ENCODE data around the gene KCNC3. TPM values are rescaled to one million over a fixed set of nuclear protein-coding genes. Genes with fewer than 3 reads are reported as not detected.
A peak's percentile ranks its signal among the peaks of the same experiment; 100 is the strongest.

Gene KCNC3
- total RNA-seq, 1 experiment from 2014 or later = 5.3 TPM

- Mint-ChIP-seq H3K36me3 (ENCODE audit: insufficient read depth, unreplicated experiment) (peaks cover 55% of the 10 kb centered on the region), H3K9me3 (ENCODE audit: low read depth, unreplicated experiment) (peaks cover 5% of the 10 kb centered on the region), H3K4me3 (ENCODE audit: low read depth, unreplicated experiment) (peak overlapping the region; percentile 60), H3K27me3 (ENCODE audit: unreplicated experiment) (peaks cover 69% of the 10 kb centered on the region), H3K4me1 (ENCODE audit: low read depth, unreplicated experiment) (peaks cover 54% of the 10 kb centered on the region), H3K27ac (ENCODE audit: unreplicated experiment) (no peak overlapping the region)
- CTCF ChIA-PET = interaction anchor here (0.6 to 1.2 kb wide), 15 partner anchors 26 to 1201 kb away, joined by 3 to 7 read pairs (median 4); no protein-coding TSS in a partner anchor
- peak; percentile 50 for DNase-seq
- intact Hi-C loops (cut with micrococcal nuclease; ENCODE audit: unreplicated experiment) = no loop called here
- no peak for TF ChIP-seq CTCF (IDR thresholded peaks at IDR 0.05; ENCODE audit: unreplicated experiment)
- BruUV-seq (replicated peaks) = no TSS peak
Measured at GRCh38 chr19:50328224-50328872, 829 bp downstream of the KCNC3 start.

GRCh38 chr19:50327461-50328223 is 1.5 kb downstream of the KCNC3 start:
- H3K9me3 Mint-ChIP-seq (ENCODE audit: low read depth, unreplicated experiment) = peaks cover 5% of the 10 kb centered on the region
- H3K4me1 Mint-ChIP-seq (ENCODE audit: low read depth, unreplicated experiment) = peaks cover 47% of the 10 kb centered on the region
- peaks cover 62% of the 10 kb centered on the region for H3K27me3 Mint-ChIP-seq (ENCODE audit: unreplicated experiment)
- TSS peak; percentile 40 for BruUV-seq (replicated peaks)
- TF ChIP-seq CTCF (IDR thresholded peaks at IDR 0.05; ENCODE audit: unreplicated experiment) = no peak
- intact Hi-C loops (cut with micrococcal nuclease; ENCODE audit: unreplicated experiment) = no loop called here
- peak overlapping the region; percentile 11 for H3K27ac Mint-ChIP-seq (ENCODE audit: unreplicated experiment)
- CTCF ChIA-PET = interaction anchor here (0.6 to 1.2 kb wide), 4 partner anchors 30 to 163 kb away, joined by 3 to 4 read pairs (median 4); no protein-coding TSS in a partner anchor
- peaks cover 48% of the 10 kb centered on the region for H3K36me3 Mint-ChIP-seq (ENCODE audit: insufficient read depth, unreplicated experiment)
- H3K4me3 Mint-ChIP-seq (ENCODE audit: low read depth, unreplicated experiment) = peak overlapping the region; percentile 42
- no peak for DNase-seq

GRCh38 chr19:50327013-50327412 is 2.2 kb downstream of the KCNC3 start:
- Mint-ChIP-seq H3K27me3 (ENCODE audit: unreplicated experiment) (peaks cover 55% of the 10 kb centered on the region), H3K27ac (ENCODE audit: unreplicated experiment) (peak overlapping the region; percentile 11), H3K36me3 (ENCODE audit: insufficient read depth, unreplicated experiment) (peaks cover 42% of the 10 kb centered on the region), H3K9me3 (ENCODE audit: low read depth, unreplicated experiment) (peaks cover 5% of the 10 kb centered on the region), H3K4me1 (ENCODE audit: low read depth, unreplicated experiment) (peaks cover 41% of the 10 kb centered on the region), H3K4me3 (ENCODE audit: low read depth, unreplicated experiment) (peak overlapping the region; percentile 42)
- CTCF ChIA-PET = no interaction called here
- BruUV-seq (replicated peaks) = no TSS peak
- no peak for TF ChIP-seq CTCF (IDR thresholded peaks at IDR 0.05; ENCODE audit: unreplicated experiment)
- intact Hi-C loops (cut with micrococcal nuclease; ENCODE audit: unreplicated experiment) = no loop called here
- DNase-seq = no peak

GRCh38 chr19:50326101-50326664 is 3.0 kb downstream of the KCNC3 start:
- H3K4me3 Mint-ChIP-seq (ENCODE audit: low read depth, unreplicated experiment) = peak overlapping the region; percentile 42
- CTCF ChIA-PET = interaction anchor here (0.5 to 0.7 kb wide), 2 partner anchors 124 to 408 kb away, joined by 3 to 4 read pairs; no protein-coding TSS in a partner anchor
- peaks cover 33% of the 10 kb centered on the region for H3K4me1 Mint-ChIP-seq (ENCODE audit: low read depth, unreplicated experiment)
- H3K27me3 Mint-ChIP-seq (ENCODE audit: unreplicated experiment) = peaks cover 47% of the 10 kb centered on the region
- H3K9me3 Mint-ChIP-seq (ENCODE audit: low read depth, unreplicated experiment) = peaks cover 5% of the 10 kb centered on the region
- no peak for TF ChIP-seq CTCF (IDR thresholded peaks at IDR 0.05; ENCODE audit: unreplicated experiment)
- DNase-seq = no peak
- peaks cover 42% of the 10 kb centered on the region for H3K36me3 Mint-ChIP-seq (ENCODE audit: insufficient read depth, unreplicated experiment)
- intact Hi-C loops (cut with micrococcal nuclease; ENCODE audit: unreplicated experiment) = no loop called here
- H3K27ac Mint-ChIP-seq (ENCODE audit: unreplicated experiment) = no peak overlapping the region
- BruUV-seq (replicated peaks) = no TSS peak
